ENCODE measurements around the gene NALCN. TPM values are rescaled to one million over a fixed set of nuclear protein-coding genes. Genes with fewer than 3 reads are reported as not detected.

The NALCN gene
- total and polyA plus RNA-seq, 2 donors (not counting 1 experiment from before 2014, with no cell fraction given) = 1.5 to 2.7 TPM

DNA sequence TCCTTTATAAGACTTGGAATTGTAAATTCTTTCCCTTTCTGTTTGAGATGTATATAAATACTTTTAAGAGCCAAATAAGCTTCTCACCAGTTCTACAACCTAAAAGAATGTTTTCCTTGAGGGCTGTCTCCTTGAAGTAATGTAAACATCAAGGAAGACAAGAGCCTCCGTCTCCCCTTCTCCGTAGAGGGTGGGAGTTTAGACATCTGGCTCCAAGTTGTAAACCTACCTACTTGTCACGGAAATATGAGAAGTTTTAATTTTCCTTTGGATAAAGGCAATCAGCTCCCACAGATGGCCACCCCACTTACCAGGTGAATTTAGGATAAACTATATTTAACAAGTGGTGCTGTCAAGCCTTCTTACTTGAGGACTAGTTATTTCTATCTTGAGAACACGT is 237.9 kb downstream of the NALCN start:
- Histone ChIP-seq H3K4me2 (ENCODE audit: extremely low read depth, insufficient read depth, low read length) (no peak overlapping the region), H3K4me1 (ENCODE audit: control insufficient read depth, extremely low read depth, insufficient read depth, low read length) (no peaks in the 10 kb centered on the region), H3K9me3 (ENCODE audit: control insufficient read depth, insufficient read depth, low read depth, low read length) (no peaks in the 10 kb centered on the region), H3K4me3 (replicated peaks in 1 of 4; ENCODE audit: control extremely low read depth in 1 of 4, insufficient read depth in 1 of 4, low read depth in 3 of 4, low read length in 4 of 4) (no peak overlapping the region), H3K36me3 (ENCODE audit: control insufficient read depth, insufficient read depth, low read length) (no peaks in the 10 kb centered on the region), H3K79me2 (ENCODE audit: control insufficient read depth, insufficient read depth, low read length) (no peaks in the 10 kb centered on the region), H3K27me3 (ENCODE audit: control insufficient read depth, insufficient read depth, low read length) (no peaks in the 10 kb centered on the region), H4K20me1 (ENCODE audit: control insufficient read depth, extremely low read depth, insufficient read depth, low read length) (no peaks in the 10 kb centered on the region), H2AFZ (ENCODE audit: low read length) (no peak overlapping the region), H3K27ac (ENCODE audit: insufficient read depth, low read length) (no peak overlapping the region), H3K9ac (ENCODE audit: insufficient read depth, low read length) (no peak overlapping the region)
- no peak for DNase-seq (ENCODE audit: low read depth in 2 of 2)
- TF ChIP-seq EZH2 (IDR thresholded peaks at IDR 0.05; ENCODE audit: low read length, missing control alignments) = no peak
- TF ChIP-seq, protein P1, sequence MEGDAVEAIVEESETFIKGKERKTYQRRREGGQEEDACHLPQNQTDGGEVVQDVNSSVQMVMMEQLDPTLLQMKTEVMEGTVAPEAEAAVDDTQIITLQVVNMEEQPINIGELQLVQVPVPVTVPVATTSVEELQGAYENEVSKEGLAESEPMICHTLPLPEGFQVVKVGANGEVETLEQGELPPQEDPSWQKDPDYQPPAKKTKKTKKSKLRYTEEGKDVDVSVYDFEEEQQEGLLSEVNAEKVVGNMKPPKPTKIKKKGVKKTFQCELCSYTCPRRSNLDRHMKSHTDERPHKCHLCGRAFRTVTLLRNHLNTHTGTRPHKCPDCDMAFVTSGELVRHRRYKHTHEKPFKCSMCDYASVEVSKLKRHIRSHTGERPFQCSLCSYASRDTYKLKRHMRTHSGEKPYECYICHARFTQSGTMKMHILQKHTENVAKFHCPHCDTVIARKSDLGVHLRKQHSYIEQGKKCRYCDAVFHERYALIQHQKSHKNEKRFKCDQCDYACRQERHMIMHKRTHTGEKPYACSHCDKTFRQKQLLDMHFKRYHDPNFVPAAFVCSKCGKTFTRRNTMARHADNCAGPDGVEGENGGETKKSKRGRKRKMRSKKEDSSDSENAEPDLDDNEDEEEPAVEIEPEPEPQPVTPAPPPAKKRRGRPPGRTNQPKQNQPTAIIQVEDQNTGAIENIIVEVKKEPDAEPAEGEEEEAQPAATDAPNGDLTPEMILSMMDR (conservative IDR thresholded peaks at IDR 0.05 in 1 of 2, IDR thresholded peaks at IDR 0.05 in 1 of 2; ENCODE audit: low read depth in 1 of 2, low read length in 2 of 2) = no peak

DNA sequence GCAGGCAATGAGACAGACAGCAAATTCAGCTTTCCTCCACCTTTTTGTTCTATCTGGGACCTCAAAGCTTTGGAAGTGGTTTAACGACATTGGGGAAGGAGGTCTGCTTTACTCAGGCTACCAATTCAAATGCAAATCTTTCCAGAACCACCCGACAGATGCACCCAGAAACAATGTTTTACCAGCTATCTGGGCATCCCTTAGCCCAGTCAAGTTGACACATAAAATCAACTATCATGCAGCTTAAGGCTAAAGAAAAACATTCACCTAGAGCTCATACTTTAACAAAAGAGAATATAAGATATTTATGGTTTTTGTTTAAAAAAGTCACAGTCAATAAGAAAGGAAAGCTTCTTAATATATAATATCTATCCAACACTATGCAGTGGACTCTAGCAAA is 246.0 kb downstream of the NALCN start:
- Histone ChIP-seq H2AFZ (ENCODE audit: low read length) (no peak overlapping the region), H4K20me1 (ENCODE audit: control insufficient read depth, extremely low read depth, insufficient read depth, low read length) (no peaks in the 10 kb centered on the region), H3K4me3 (replicated peaks in 1 of 4; ENCODE audit: control extremely low read depth in 1 of 4, insufficient read depth in 1 of 4, low read depth in 3 of 4, low read length in 4 of 4) (no peak overlapping the region), H3K79me2 (ENCODE audit: control insufficient read depth, insufficient read depth, low read length) (no peaks in the 10 kb centered on the region), H3K9me3 (ENCODE audit: control insufficient read depth, insufficient read depth, low read depth, low read length) (no peaks in the 10 kb centered on the region), H3K27me3 (ENCODE audit: control insufficient read depth, insufficient read depth, low read length) (no peaks in the 10 kb centered on the region), H3K9ac (ENCODE audit: insufficient read depth, low read length) (no peak overlapping the region), H3K4me2 (ENCODE audit: extremely low read depth, insufficient read depth, low read length) (no peak overlapping the region), H3K4me1 (ENCODE audit: control insufficient read depth, extremely low read depth, insufficient read depth, low read length) (no peaks in the 10 kb centered on the region), H3K36me3 (ENCODE audit: control insufficient read depth, insufficient read depth, low read length) (no peaks in the 10 kb centered on the region), H3K27ac (ENCODE audit: insufficient read depth, low read length) (no peak overlapping the region)
- no peak for DNase-seq (ENCODE audit: low read depth in 2 of 2)
- TF ChIP-seq, protein P1 (conservative IDR thresholded peaks at IDR 0.05 in 1 of 2, IDR thresholded peaks at IDR 0.05 in 1 of 2; ENCODE audit: low read depth in 1 of 2, low read length in 2 of 2) = no peak
- TF ChIP-seq EZH2 (IDR thresholded peaks at IDR 0.05; ENCODE audit: low read length, missing control alignments) = no peak

DNA sequence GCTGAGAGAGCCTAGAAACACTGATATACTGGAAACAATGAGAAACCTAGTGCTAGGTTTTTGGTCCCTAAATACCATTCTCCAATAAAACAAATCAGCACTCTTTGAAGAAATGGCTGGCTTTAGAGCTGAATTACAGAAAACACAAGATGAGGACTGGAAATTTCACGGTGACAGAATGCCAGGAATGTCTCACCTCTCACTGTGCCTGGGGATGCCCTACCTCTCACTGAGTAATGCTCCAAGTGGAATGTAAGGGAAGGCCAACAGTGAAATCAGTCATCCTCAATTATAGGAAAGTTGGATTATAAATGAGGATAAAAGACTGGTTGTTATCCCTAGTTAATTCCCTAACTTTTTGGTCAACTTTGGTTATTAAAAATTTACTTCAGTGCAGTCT is 259.0 kb downstream of the NALCN start:
- Histone ChIP-seq H3K36me3 (ENCODE audit: control insufficient read depth, insufficient read depth, low read length) (no peaks in the 10 kb centered on the region), H3K4me1 (ENCODE audit: control insufficient read depth, extremely low read depth, insufficient read depth, low read length) (no peaks in the 10 kb centered on the region), H3K79me2 (ENCODE audit: control insufficient read depth, insufficient read depth, low read length) (no peaks in the 10 kb centered on the region), H3K27me3 (ENCODE audit: control insufficient read depth, insufficient read depth, low read length) (no peaks in the 10 kb centered on the region), H3K27ac (ENCODE audit: insufficient read depth, low read length) (no peak overlapping the region), H2AFZ (ENCODE audit: low read length) (no peak overlapping the region), H3K4me2 (ENCODE audit: extremely low read depth, insufficient read depth, low read length) (no peak overlapping the region), H3K9me3 (ENCODE audit: control insufficient read depth, insufficient read depth, low read depth, low read length) (no peaks in the 10 kb centered on the region), H3K4me3 (replicated peaks in 1 of 4; ENCODE audit: control extremely low read depth in 1 of 4, insufficient read depth in 1 of 4, low read depth in 3 of 4, low read length in 4 of 4) (no peak overlapping the region), H4K20me1 (ENCODE audit: control insufficient read depth, extremely low read depth, insufficient read depth, low read length) (no peaks in the 10 kb centered on the region), H3K9ac (ENCODE audit: insufficient read depth, low read length) (no peak overlapping the region)
- DNase-seq (ENCODE audit: low read depth in 2 of 2) = peak in 1 of 2 donors; percentile 55
- TF ChIP-seq, protein P1 (conservative IDR thresholded peaks at IDR 0.05 in 1 of 2, IDR thresholded peaks at IDR 0.05 in 1 of 2; ENCODE audit: low read depth in 1 of 2, low read length in 2 of 2) = no peak
- no peak for TF ChIP-seq EZH2 (IDR thresholded peaks at IDR 0.05; ENCODE audit: low read length, missing control alignments)

Measured in fibroblast of lung (primary cell).